Stomach (tissue), 9 donors: ENCODE data around the gene KIF4B. TPM values are rescaled to one million over a fixed set of nuclear protein-coding genes. Genes with fewer than 3 reads are reported as not detected.
"Not testable (repeated sequence)": the region's sequence is repeated elsewhere in the genome, so short reads cannot be mapped to it uniquely, and the experiment has no call there.

Source experiments
- DNase-seq, 2 donors: peaks; one replicate each; pipeline versions ENCODE4 v3.0.0 to v3.0.0-alpha.2; 2013 to 2019
- H3K27ac ChIP-seq, 5 donors: fragments of 200-600 bp in 4 of 5; sonication (generic) in 4 of 5; one replicate each; pipeline ENCODE4 v1.5.1; 2013 to 2019; ENCODE audit warnings: mild to moderate bottlenecking in 1 of 5, moderate library complexity in 1 of 5
- H3K27me3 ChIP-seq, 3 donors: fragments of 200-600 bp; sonication (generic); one replicate each; pipeline ENCODE4 v1.5.1; 2017 to 2019; ENCODE audit warnings: mixed run types in 1 of 3
- H3K36me3 ChIP-seq, 4 donors: fragments of 200-600 bp; sonication (generic); 1 replicate in 3 of 4; 2 replicates in 1 of 4; pipeline ENCODE4 v1.5.1; 2016 to 2019
- H3K4me1 ChIP-seq, 4 donors: fragments of 200-600 bp; sonication (generic); one replicate each; pipeline ENCODE4 v1.5.1; 2016 to 2019
- H3K4me3 ChIP-seq, 4 donors: fragments of 200-600 bp; sonication (generic) in 3 of 4; one replicate each; pipeline ENCODE4 v1.5.1; 2016 to 2019; ENCODE audit warnings: mild to moderate bottlenecking in 1 of 4
- H3K9me3 ChIP-seq, 4 donors: fragments of 200-600 bp; sonication (generic); one replicate each; pipeline ENCODE4 v1.5.1; 2016 to 2019
- CTCF ChIP-seq, 7 experiments: fragments of 450-650 bp in 4 of 7; fragments of 200-600 bp in 3 of 7; sonication (generic) in 3 of 7; IDR thresholded peaks; one replicate each; pipeline ENCODE4 v1.5.1; 2016 to 2019; ENCODE audit warnings: antibody characterized with exemption in 7 of 7, control low read depth in 2 of 7, mild to moderate bottlenecking in 1 of 7
- EP300 ChIP-seq: sonication (generic); formaldehyde crosslinking; IDR thresholded peaks from one replicate; pipeline ENCODE4 v1.6.1; 2017; ENCODE audit warnings: antibody characterized with exemption
- POLR2A ChIP-seq, 4 donors: fragments of 450-650 bp; IDR thresholded peaks; one replicate each; pipeline ENCODE4 v1.6.1; 2016; ENCODE audit warnings: antibody characterized with exemption in 4 of 4, control low read depth in 2 of 4, mild to moderate bottlenecking in 1 of 4, moderate library complexity in 1 of 4
- POLR2AphosphoS5 ChIP-seq, 3 donors: sonication (generic); formaldehyde crosslinking; IDR thresholded peaks; one replicate each; pipeline ENCODE4 v1.6.1; 2016; ENCODE audit warnings: antibody characterized with exemption in 3 of 3
- WGBS, 5 donors: extraction: QIAGEN DNeasy Blood & Tissue Kit in 3 of 5; methylation state at CpG; one replicate each; pipeline versions ENCODE4 v1.1.5 to v1.1.7; 2013 to 2018; 5-methylcytosine and 5-hydroxymethylcytosine counted together
- intact Hi-C: fragments of 100-400 bp; cut with DNase I; formaldehyde crosslinking; loops from one replicate; pipeline ENCODE4 v1.15.1; 2023; ENCODE audit warnings: low total_unique reads
- polyA plus RNA-seq, 3 donors: library from polyadenylated mRNA; stranded (reverse); fragments of 200-250 nt; gene quantifications; one replicate each; pipeline ENCODE4 v1.2.3, GENCODE V29; 2013
- total RNA-seq, 5 donors: library from RNA; depleted of rRNA; stranded (reverse); fragments of >200 nt; gene quantifications; one replicate each; pipeline versions ENCODE4 v1.1.0 to v1.2.3, GENCODE V29; 2014 to 2016
- donor health status: healthy with polysubstance abuse.
- donor health status: Bipolar disorder and iron deficiency.
- donor health status: healthy.

The KIF4B gene
- total and polyA plus RNA-seq, 8 donors = 0.18 TPM; not detected in 7

GRCh38 chr5:155001523-155001922, 12.0 kb upstream of the KIF4B start:
- 78 to 91% (median 85%) methylated on average over 4 of the region's 4 CpGs for WGBS, 5 donors
- intact Hi-C loops = no loop called here
- Histone ChIP-seq H3K27me3 (peaks cover 0 to 4% (median 0%) of the 10 kb centered on the region in 3 donors), H3K36me3 (no peaks in the 10 kb centered on the region), H3K4me3 (no peak overlapping the region), H3K4me1 (no peaks in the 10 kb centered on the region), H3K27ac (no peak overlapping the region), H3K9me3 (no peaks in the 10 kb centered on the region)
- TF ChIP-seq EP300 = no peak
- no peak for TF ChIP-seq POLR2AphosphoS5 (IDR thresholded peaks at IDR 0.05)
- no peak for TF ChIP-seq CTCF (IDR thresholded peaks at IDR 0.05)
- no peak for TF ChIP-seq POLR2A (IDR thresholded peaks at IDR 0.05)
- DNase-seq = no peak

GRCh38 chr5:155002722-155003121, 10.8 kb upstream of the KIF4B start:
- H3K4me3 ChIP-seq, H3K27ac ChIP-seq, H3K4me1 ChIP-seq, H3K9me3 ChIP-seq, H3K27me3 ChIP-seq, intact Hi-C loops, DNase-seq, H3K36me3 ChIP-seq: not testable (repeated sequence)
- 69 to 94% (median 87%) methylated on average over 4 of the region's 4 CpGs for WGBS, 5 donors

GRCh38 chr5:155004138-155004744, 9.3 kb upstream of the KIF4B start:
- TF ChIP-seq POLR2A (IDR thresholded peaks at IDR 0.05) = no peak
- TF ChIP-seq CTCF (IDR thresholded peaks at IDR 0.05) = peak in 2 of 7 experiments; percentile 16 to 18
- 71 to 92% (median 82%) methylated on average over 7 to 11 of the region's 11 CpGs for WGBS, 5 donors
- no peaks in the 10 kb centered on the region for H3K4me1 ChIP-seq
- H3K4me3 ChIP-seq = no peak overlapping the region
- H3K9me3 ChIP-seq = no peaks in the 10 kb centered on the region
- H3K27ac ChIP-seq = no peak overlapping the region
- peak in 1 of 2 donors; percentile 27 for DNase-seq
- intact Hi-C loops = no loop called here
- no peaks in the 10 kb centered on the region for H3K27me3 ChIP-seq
- no peaks in the 10 kb centered on the region for H3K36me3 ChIP-seq

- H3K4me3 ChIP-seq, H3K27me3 ChIP-seq, H3K4me1 ChIP-seq, H3K9me3 ChIP-seq, H3K36me3 ChIP-seq, intact Hi-C loops, H3K27ac ChIP-seq, DNase-seq: not testable (repeated sequence)
- 83 to 100% (median 88%) methylated on average over 1 of the region's 1 CpG for WGBS, 5 donors
Measured at GRCh38 chr5:155006265-155006664, 7.3 kb upstream of the KIF4B start.

GRCh38 chr5:155008669-155009068, 4.9 kb upstream of the KIF4B start:
- H3K4me1 ChIP-seq = no peaks in the 10 kb centered on the region
- TF ChIP-seq POLR2AphosphoS5 (IDR thresholded peaks at IDR 0.05) (no peak), EP300 (no peak), CTCF (IDR thresholded peaks at IDR 0.05) (no peak), POLR2A (IDR thresholded peaks at IDR 0.05) (no peak)
- intact Hi-C loops = no loop called here
- H3K27ac ChIP-seq = no peak overlapping the region
- H3K27me3 ChIP-seq = no peaks in the 10 kb centered on the region
- no peak overlapping the region for H3K4me3 ChIP-seq
- 76 to 81% (median 79%) methylated on average over 3 of the region's 3 CpGs for WGBS, 5 donors
- no peaks in the 10 kb centered on the region for H3K9me3 ChIP-seq
- H3K36me3 ChIP-seq = no peaks in the 10 kb centered on the region
- DNase-seq = no peak
